IPS-11a (cell line): ENCODE measurements around the gene TK1.
A peak's percentile ranks its signal among the peaks of the same experiment; 100 is the strongest.

Experiments used
- H3K4me3 ChIP-seq: one replicate; pipeline ENCODE4 v1.5.1; 2013; ENCODE audit warnings: low read depth, low read length, control low read depth

The TK1 gene

GRCh38 chr17:78223061-78223460 is 36.2 kb upstream of the TK1 start:
- no peak overlapping the region for H3K4me3 ChIP-seq

- no peak overlapping the region for H3K4me3 ChIP-seq
These were observed 32.7 kb upstream of the TK1 start for GRCh38 chr17:78219396-78220150.

GRCh38 chr17:78214706-78215061 is 27.8 kb upstream of the TK1 start:
- peak overlapping the region; percentile 88 for H3K4me3 ChIP-seq

- peak within 1 kb of the TSS; percentile 88 for H3K4me3 ChIP-seq
These were observed 27.3 kb upstream of the TK1 start, which contains the start of gene BIRC5 for GRCh38 chr17:78214016-78214705. TSS of gene BIRC5 (plus strand) at chr17:78214253. CDS start at chr17:78214317, 64 bp downstream.

GRCh38 chr17:78211032-78211431 is 24.2 kb upstream of the TK1 start:
- no peak overlapping the region for H3K4me3 ChIP-seq

GRCh38 chr17:78210111-78210510 is 23.3 kb upstream of the TK1 start:
- H3K4me3 ChIP-seq = no peak overlapping the region

- no peak overlapping the region for H3K4me3 ChIP-seq
These were observed 21.6 kb upstream of the TK1 start for GRCh38 chr17:78208486-78208885.

- H3K4me3 ChIP-seq = no peak overlapping the region
These were observed 19.4 kb upstream of the TK1 start for GRCh38 chr17:78206298-78206697.

- H3K4me3 ChIP-seq = no peak overlapping the region
These were observed 18.4 kb upstream of the TK1 start for GRCh38 chr17:78205124-78205775.

- no peak overlapping the region for H3K4me3 ChIP-seq
These were observed 17.7 kb upstream of the TK1 start for GRCh38 chr17:78204387-78205123.

- no peak overlapping the region for H3K4me3 ChIP-seq
These were observed 15.8 kb upstream of the TK1 start for GRCh38 chr17:78202666-78203065.

GRCh38 chr17:78200451-78200850 is 13.6 kb upstream of the TK1 start:
- H3K4me3 ChIP-seq = no peak overlapping the region

- no peak overlapping the region for H3K4me3 ChIP-seq
These were observed 10.4 kb upstream of the TK1 start for GRCh38 chr17:78197147-78197832.

GRCh38 chr17:78196716-78197115 is 9.9 kb upstream of the TK1 start:
- H3K4me3 ChIP-seq = no peak overlapping the region

- peak overlapping the region; percentile 47 for H3K4me3 ChIP-seq
These were observed 716 bp downstream of the TK1 start for GRCh38 chr17:78185981-78186691.

GRCh38 chr17:78184868-78185267 is 2.0 kb downstream of the TK1 start:
- no peak overlapping the region for H3K4me3 ChIP-seq

GRCh38 chr17:78184351-78184750 is 2.5 kb downstream of the TK1 start:
- no peak overlapping the region for H3K4me3 ChIP-seq

GRCh38 chr17:78183916-78184315 is 2.9 kb downstream of the TK1 start:
- no peak overlapping the region for H3K4me3 ChIP-seq

GRCh38 chr17:78182504-78182903 is 4.3 kb downstream of the TK1 start:
- H3K4me3 ChIP-seq = no peak overlapping the region

GRCh38 chr17:78180508-78180907 is 6.3 kb downstream of the TK1 start:
- H3K4me3 ChIP-seq = no peak overlapping the region
